Calu3 (cell line): ENCODE measurements around the gene AGER. TPM values are rescaled to one million over a fixed set of nuclear protein-coding genes. Genes with fewer than 3 reads are reported as not detected.

Source experiments
- BruUV-seq: library from RNA; stranded (reverse); fragments of 400-500 nt; replicated peaks from 2 replicates; lab custom pipeline; 2021; lab: Mats Ljungman, UMichigan
- CTCF ChIA-PET: fragments of 300-600 bp; sonication (Branson Sonifier 250); formaldehyde crosslinking; loops from one replicate; lab custom pipeline; 2022; ENCODE audit warnings: antibody characterized with exemption; lab: Charles Lee
- DNase-seq: peaks from one replicate; pipeline ENCODE4 v3.0.0; 2022
- H3K27ac Mint-ChIP-seq: one replicate; pipeline ENCODE4 v1.8.0; 2022; ENCODE audit warnings: mixed read lengths; ENCODE audit not compliant: unreplicated experiment
- H3K27me3 Mint-ChIP-seq: one replicate; pipeline ENCODE4 v1.8.0; 2022; ENCODE audit warnings: mixed read lengths; ENCODE audit not compliant: unreplicated experiment
- H3K36me3 Mint-ChIP-seq: one replicate; pipeline ENCODE4 v1.8.0; 2022; ENCODE audit warnings: mild to moderate bottlenecking, moderate library complexity, mixed read lengths; ENCODE audit not compliant: insufficient read depth, unreplicated experiment
- H3K4me1 Mint-ChIP-seq: one replicate; pipeline ENCODE4 v1.8.0; 2022; ENCODE audit warnings: mild to moderate bottlenecking, low read depth, mixed read lengths; ENCODE audit not compliant: unreplicated experiment
- H3K4me3 Mint-ChIP-seq: one replicate; pipeline ENCODE4 v1.8.0; 2022; ENCODE audit warnings: mild to moderate bottlenecking, low read depth, moderate library complexity, mixed read lengths; ENCODE audit not compliant: unreplicated experiment
- H3K9me3 Mint-ChIP-seq: one replicate; pipeline ENCODE4 v1.8.0; 2022; ENCODE audit warnings: low read depth, mixed read lengths; ENCODE audit not compliant: unreplicated experiment
- CTCF ChIP-seq: fragments of 200-600 bp; IDR thresholded peaks from one replicate; pipeline ENCODE4 v1.8.0; 2022; ENCODE audit warnings: antibody characterized with exemption; ENCODE audit not compliant: unreplicated experiment
- intact Hi-C: fragments of 100-400 bp; cut with micrococcal nuclease; formaldehyde crosslinking; loops from one replicate; pipeline ENCODE4 v1.10.0; 2022; ENCODE audit not compliant: unreplicated experiment
- total RNA-seq: library from RNA; stranded (reverse); gene quantifications from 2 replicates; pipeline ENCODE4 v1.2.3, GENCODE V29; 2022

AGER gene
- total RNA-seq, 1 experiment from 2014 or later = 14.4 TPM

- Mint-ChIP-seq H3K27me3 (no peaks in the 10 kb centered on the region), H3K36me3 (peaks cover 40% of the 10 kb centered on the region), H3K4me1 (peaks cover 9% of the 10 kb centered on the region), H3K9me3 (no peaks in the 10 kb centered on the region), H3K4me3 (no peak overlapping the region), H3K27ac (no peak overlapping the region)
- TF ChIP-seq CTCF = no peak
- no peak for DNase-seq
- intact Hi-C loops = no loop called here
- BruUV-seq = TSS peak; percentile 63
- CTCF ChIA-PET = no interaction called here
Observed at GRCh38 chr6:32168350-32168749, 15.7 kb downstream of the AGER start.

GRCh38 chr6:32167761-32168262 lies 16.2 kb downstream of the AGER start:
- no peak overlapping the region for H3K27ac Mint-ChIP-seq
- H3K36me3 Mint-ChIP-seq = peaks cover 44% of the 10 kb centered on the region
- H3K4me3 Mint-ChIP-seq = no peak overlapping the region
- H3K4me1 Mint-ChIP-seq = peaks cover 4% of the 10 kb centered on the region
- BruUV-seq = no TSS peak
- no peaks in the 10 kb centered on the region for H3K27me3 Mint-ChIP-seq
- H3K9me3 Mint-ChIP-seq = no peaks in the 10 kb centered on the region
- no peak for TF ChIP-seq CTCF
- CTCF ChIA-PET = interaction anchor here (0.7 kb wide), 1 partner anchor 337 kb away, joined by 3 read pairs; no protein-coding TSS in a partner anchor
- intact Hi-C loops = no loop called here
- DNase-seq = no peak

- H3K27me3 Mint-ChIP-seq = no peaks in the 10 kb centered on the region
- no peak overlapping the region for H3K4me3 Mint-ChIP-seq
- H3K9me3 Mint-ChIP-seq = no peaks in the 10 kb centered on the region
- no TSS peak for BruUV-seq
- H3K27ac Mint-ChIP-seq = no peak overlapping the region
- CTCF ChIA-PET = interaction anchor here (0.7 kb wide), 1 partner anchor 337 kb away, joined by 3 read pairs; no protein-coding TSS in a partner anchor
- TF ChIP-seq CTCF = peak; percentile 5
- H3K4me1 Mint-ChIP-seq = no peaks in the 10 kb centered on the region
- no peak for DNase-seq
- H3K36me3 Mint-ChIP-seq = peaks cover 44% of the 10 kb centered on the region
- intact Hi-C loops = no loop called here
Observed at GRCh38 chr6:32167154-32167760, 16.8 kb downstream of the AGER start.

GRCh38 chr6:32166411-32167061 lies 17.5 kb downstream of the AGER start:
- CTCF ChIA-PET = no interaction called here
- Mint-ChIP-seq H3K27me3 (no peaks in the 10 kb centered on the region), H3K36me3 (peaks cover 44% of the 10 kb centered on the region), H3K27ac (no peak overlapping the region), H3K4me3 (no peak overlapping the region), H3K4me1 (no peaks in the 10 kb centered on the region), H3K9me3 (no peaks in the 10 kb centered on the region)
- peak; percentile 18 for TF ChIP-seq CTCF
- intact Hi-C loops = no loop called here
- no peak for DNase-seq
- no TSS peak for BruUV-seq
